ENCODE data around the gene SORCS1.

The SORCS1 gene

GRCh38 chr10:106999118-106999707, 165.3 kb downstream of the SORCS1 start:
- TF ChIP-seq CTCF (IDR thresholded peaks at IDR 0.05; ENCODE audit: insufficient read depth, low read depth, low read length, missing control alignments) = no peak
- DNase-seq (ENCODE audit: low read depth) = no peak
- H3K4me3 ChIP-seq (ENCODE audit: low read depth, low read length) = no peak overlapping the region

GRCh38 chr10:106997721-106998120, 166.8 kb downstream of the SORCS1 start:
- no peak for DNase-seq (ENCODE audit: low read depth)
- TF ChIP-seq CTCF (IDR thresholded peaks at IDR 0.05; ENCODE audit: insufficient read depth, low read depth, low read length, missing control alignments) = no peak
- no peak overlapping the region for H3K4me3 ChIP-seq (ENCODE audit: low read depth, low read length)

GRCh38 chr10:106996510-106996909, 168.0 kb downstream of the SORCS1 start:
- no peak overlapping the region for H3K4me3 ChIP-seq (ENCODE audit: low read depth, low read length)
- TF ChIP-seq CTCF (IDR thresholded peaks at IDR 0.05; ENCODE audit: insufficient read depth, low read depth, low read length, missing control alignments) = no peak
- DNase-seq (ENCODE audit: low read depth) = no peak

- DNase-seq (ENCODE audit: low read depth) = no peak
- no peak for TF ChIP-seq CTCF (IDR thresholded peaks at IDR 0.05; ENCODE audit: insufficient read depth, low read depth, low read length, missing control alignments)
- H3K4me3 ChIP-seq (ENCODE audit: low read depth, low read length) = no peak overlapping the region
Measured at GRCh38 chr10:106992055-106992454, 172.5 kb downstream of the SORCS1 start.

- TF ChIP-seq CTCF (IDR thresholded peaks at IDR 0.05; ENCODE audit: insufficient read depth, low read depth, low read length, missing control alignments) = no peak
- no peak overlapping the region for H3K4me3 ChIP-seq (ENCODE audit: low read depth, low read length)
- peak; percentile 29 for DNase-seq (ENCODE audit: low read depth)
Measured at GRCh38 chr10:106991091-106991490, 173.4 kb downstream of the SORCS1 start.

- TF ChIP-seq CTCF (IDR thresholded peaks at IDR 0.05; ENCODE audit: insufficient read depth, low read depth, low read length, missing control alignments) = no peak
- H3K4me3 ChIP-seq (ENCODE audit: low read depth, low read length) = no peak overlapping the region
- DNase-seq (ENCODE audit: low read depth) = no peak
Measured at GRCh38 chr10:106987362-106987761, 177.1 kb downstream of the SORCS1 start.

GRCh38 chr10:106982268-106982667, 182.2 kb downstream of the SORCS1 start:
- DNase-seq (ENCODE audit: low read depth) = no peak
- H3K4me3 ChIP-seq (ENCODE audit: low read depth, low read length) = no peak overlapping the region
- TF ChIP-seq CTCF (IDR thresholded peaks at IDR 0.05; ENCODE audit: insufficient read depth, low read depth, low read length, missing control alignments) = no peak

Measured in GM12865 (cell line).